GM18526 (cell line): ENCODE data around the gene FJX1.

Experiments used
- POLR2A ChIP-seq: IDR thresholded peaks from 3 replicates; pipeline ENCODE4 v1.6.1; 2011; ENCODE audit not compliant: insufficient read length; ENCODE audit errors: extremely low read depth

The FJX1 gene

GRCh38 chr11:35619116-35619854 is 1.0 kb downstream of the FJX1 start:
- TF ChIP-seq POLR2A: peak; percentile 39

- TF ChIP-seq POLR2A: peak; percentile 17
Measured at GRCh38 chr11:35619855-35620640, 1.8 kb downstream of the FJX1 start.

- TF ChIP-seq POLR2A: no peak
Measured at GRCh38 chr11:35620795-35621194, 2.5 kb downstream of the FJX1 start.

GRCh38 chr11:35621620-35622019 is 3.4 kb downstream of the FJX1 start:
- no peak for TF ChIP-seq POLR2A

GRCh38 chr11:35622070-35622469 is 3.8 kb downstream of the FJX1 start:
- no peak for TF ChIP-seq POLR2A

- TF ChIP-seq POLR2A: no peak
Measured at GRCh38 chr11:35623621-35624168, 5.4 kb downstream of the FJX1 start.

GRCh38 chr11:35624316-35624715 is 6.1 kb downstream of the FJX1 start:
- no peak for TF ChIP-seq POLR2A

- TF ChIP-seq POLR2A: no peak
Measured at GRCh38 chr11:35624781-35625180, 6.5 kb downstream of the FJX1 start.

- TF ChIP-seq POLR2A: no peak
Measured at GRCh38 chr11:35626501-35626900, 8.2 kb downstream of the FJX1 start.

- no peak for TF ChIP-seq POLR2A
Measured at GRCh38 chr11:35629511-35629910, 11.3 kb downstream of the FJX1 start.

GRCh38 chr11:35629914-35630313 is 11.7 kb downstream of the FJX1 start:
- no peak for TF ChIP-seq POLR2A

GRCh38 chr11:35631891-35632290 is 13.6 kb downstream of the FJX1 start:
- TF ChIP-seq POLR2A: no peak

GRCh38 chr11:35632301-35632700 is 14.0 kb downstream of the FJX1 start:
- no peak for TF ChIP-seq POLR2A

- TF ChIP-seq POLR2A: no peak
Measured at GRCh38 chr11:35633827-35634423, 15.7 kb downstream of the FJX1 start.

GRCh38 chr11:35635933-35636332 is 17.7 kb downstream of the FJX1 start:
- no peak for TF ChIP-seq POLR2A
